Ovary (tissue), 9 donors: ENCODE data around the gene HSDL1. TPM values are rescaled to one million over a fixed set of nuclear protein-coding genes. Genes with fewer than 3 reads are reported as not detected.
"Not testable (repeated sequence)": the region's sequence is repeated elsewhere in the genome, so short reads cannot be mapped to it uniquely, and the experiment has no call there.

Experiments used
- DNase-seq, 5 donors: peaks; one replicate each; pipeline ENCODE4 v3.0.0-alpha.2; 2019 to 2020
- H3K27ac ChIP-seq, 2 donors: fragments of 200-600 bp; one replicate each; pipeline versions ENCODE4 v1.5.1 to v1.8.0; 2019 to 2022
- H3K27me3 ChIP-seq: fragments of 200-600 bp; one replicate; pipeline ENCODE4 v1.8.0; 2022
- H3K36me3 ChIP-seq: fragments of 200-600 bp; sonication (generic); one replicate; pipeline ENCODE4 v1.5.1; 2019
- H3K4me1 ChIP-seq: one replicate; pipeline ENCODE4 v1.8.1; 2013; ENCODE audit warnings: mild to moderate bottlenecking, moderate library complexity; ENCODE audit not compliant: insufficient read depth
- H3K4me3 ChIP-seq: fragments of 200-600 bp; sonication (generic); one replicate; pipeline ENCODE4 v1.5.1; 2017
- H3K9me3 ChIP-seq, 2 donors: fragments of 200-600 bp in 1 of 2; sonication (generic) in 1 of 2; one replicate each; pipeline versions ENCODE4 v1.5.1 to v1.8.1; 2013 to 2019; ENCODE audit warnings: mild to moderate bottlenecking in 1 of 2, moderate library complexity in 1 of 2
- EP300 ChIP-seq: sonication (generic); formaldehyde crosslinking; IDR thresholded peaks from one replicate; pipeline ENCODE4 v1.6.1; 2017; ENCODE audit warnings: antibody characterized with exemption
- POLR2A ChIP-seq: fragments of 450-650 bp; IDR thresholded peaks from one replicate; pipeline ENCODE4 v1.6.1; 2017; ENCODE audit warnings: antibody characterized with exemption, mild to moderate bottlenecking, moderate library complexity
- WGBS, 3 donors: extraction: QIAGEN DNeasy Blood & Tissue Kit in 1 of 3; methylation state at CpG; one replicate each; pipeline versions ENCODE4 v1.1.5 to v1.1.7; 2013 to 2017; 5-methylcytosine and 5-hydroxymethylcytosine counted together
- intact Hi-C, 4 donors: fragments of 100-400 bp; cut with DNase I; formaldehyde crosslinking; loops; one replicate each; pipeline versions ENCODE4 v1.11.0 to v1.15.1; 2022 to 2023
- polyA plus RNA-seq, 2 donors: library from polyadenylated mRNA; stranded (reverse); fragments of 200-250 nt in 1 of 2; fragments of 350-450 nt in 1 of 2; fragmentation: Illumina TruSeq in 1 of 2; extraction: RNeasy Lipid Tissue Mini Kit (QIAGEN cat#74804) in 1 of 2; gene quantifications; one replicate each; pipeline ENCODE4 v1.2.3, GENCODE V29; 2013 to 2014
- total RNA-seq, 7 donors: library from RNA; depleted of rRNA in 2 of 7; stranded (reverse); fragments of >200 nt in 2 of 7; fragmentation: NEBNext Ultra II Directional in 3 of 7; extraction: Animal tissue kit (Norgen Biotek cat#: 25700) in 3 of 7; gene quantifications; one replicate each; pipeline versions ENCODE4 v1.1.0 to v1.2.4, GENCODE V29; 2016 to 2023
- TF ChIP-seq, protein P1 (sequence below), 3 donors: fragments of 450-650 bp in 2 of 3; fragments of 200-600 bp in 1 of 3; IDR thresholded peaks; one replicate each; pipeline versions ENCODE4 v1.5.1 to v1.8.0; 2016 to 2022; ENCODE audit warnings: antibody characterized with exemption in 3 of 3, mild to moderate bottlenecking in 1 of 3
- donor health status: DM: no; HTN: no; CAD: no; lungs with moderate emphysema.
- donor health status: DM: no; HTN: no; CAD: no.
- donor health status: Bipolar disorder and iron deficiency.
- donor health status: DM: yes; HTN: yes; CAD: no.
- donor health status: DM: no; HTN: no; CAD: no.
- donor health status: DM: yes; HTN: yes; CAD: no.

HSDL1 gene
- total and polyA plus RNA-seq, 9 donors = 17.5 to 34.1 (median 27.2) TPM

DNA sequence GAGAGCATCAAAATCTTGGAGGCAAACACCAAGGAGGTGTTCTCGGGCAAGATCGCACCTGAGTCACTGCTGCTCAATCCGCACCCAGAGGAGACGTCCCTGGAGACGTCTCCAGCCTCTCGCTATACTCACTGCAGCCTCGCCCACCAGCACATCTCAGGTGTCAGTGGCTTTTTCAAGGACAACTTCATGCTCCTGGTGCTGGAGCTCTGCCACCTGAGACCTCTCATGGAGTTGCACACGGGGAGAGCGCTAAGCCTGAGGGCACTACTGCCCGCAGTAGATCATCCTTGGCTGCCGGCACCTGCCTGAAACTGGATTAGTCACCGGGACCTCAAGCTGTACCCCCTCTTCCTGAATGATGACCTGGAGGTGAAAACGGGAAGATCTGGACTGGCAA is 25.6 kb downstream of the HSDL1 start:
- intact Hi-C loops = no loop called here
- no peaks in the 10 kb centered on the region for H3K9me3 ChIP-seq
- 78 to 86% (median 82%) methylated on average over 13 of the region's 13 CpGs for WGBS, 3 donors
- no peaks in the 10 kb centered on the region for H3K27me3 ChIP-seq
- H3K27ac ChIP-seq = no peak overlapping the region
- peaks cover 5% of the 10 kb centered on the region for H3K4me1 ChIP-seq
- TF ChIP-seq POLR2A (no peak), EP300 (no peak)
- TF ChIP-seq, protein P1, sequence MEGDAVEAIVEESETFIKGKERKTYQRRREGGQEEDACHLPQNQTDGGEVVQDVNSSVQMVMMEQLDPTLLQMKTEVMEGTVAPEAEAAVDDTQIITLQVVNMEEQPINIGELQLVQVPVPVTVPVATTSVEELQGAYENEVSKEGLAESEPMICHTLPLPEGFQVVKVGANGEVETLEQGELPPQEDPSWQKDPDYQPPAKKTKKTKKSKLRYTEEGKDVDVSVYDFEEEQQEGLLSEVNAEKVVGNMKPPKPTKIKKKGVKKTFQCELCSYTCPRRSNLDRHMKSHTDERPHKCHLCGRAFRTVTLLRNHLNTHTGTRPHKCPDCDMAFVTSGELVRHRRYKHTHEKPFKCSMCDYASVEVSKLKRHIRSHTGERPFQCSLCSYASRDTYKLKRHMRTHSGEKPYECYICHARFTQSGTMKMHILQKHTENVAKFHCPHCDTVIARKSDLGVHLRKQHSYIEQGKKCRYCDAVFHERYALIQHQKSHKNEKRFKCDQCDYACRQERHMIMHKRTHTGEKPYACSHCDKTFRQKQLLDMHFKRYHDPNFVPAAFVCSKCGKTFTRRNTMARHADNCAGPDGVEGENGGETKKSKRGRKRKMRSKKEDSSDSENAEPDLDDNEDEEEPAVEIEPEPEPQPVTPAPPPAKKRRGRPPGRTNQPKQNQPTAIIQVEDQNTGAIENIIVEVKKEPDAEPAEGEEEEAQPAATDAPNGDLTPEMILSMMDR (IDR thresholded peaks at IDR 0.05) = no peak
- H3K4me3 ChIP-seq = no peak overlapping the region
- no peak for DNase-seq
- no peaks in the 10 kb centered on the region for H3K36me3 ChIP-seq

DNA sequence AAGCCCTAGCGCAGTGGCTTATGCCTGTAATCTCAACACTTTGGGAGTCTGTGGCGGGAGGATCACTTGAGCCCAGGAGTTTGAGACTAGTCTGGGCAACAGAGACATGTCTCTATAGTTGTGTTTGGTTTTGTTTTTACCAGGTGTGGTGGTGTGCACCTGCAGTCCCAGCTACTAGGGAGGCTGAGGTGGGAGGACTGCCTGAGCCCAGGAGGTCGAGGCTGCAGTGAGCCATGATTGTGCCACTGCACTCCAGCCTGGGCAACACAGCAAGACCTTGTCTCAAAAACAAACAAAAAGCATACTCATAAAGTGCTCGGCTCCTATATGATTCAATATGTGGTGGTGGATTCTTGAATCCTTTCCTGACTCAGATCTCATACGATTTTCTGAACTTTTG is 26.7 kb downstream of the HSDL1 start:
- H3K4me3 ChIP-seq, H3K27me3 ChIP-seq, H3K36me3 ChIP-seq, DNase-seq, H3K27ac ChIP-seq, H3K9me3 ChIP-seq, intact Hi-C loops, H3K4me1 ChIP-seq: not testable (repeated sequence)
- WGBS, 3 donors = 83 to 84% (median 84%) methylated on average over 5 of the region's 5 CpGs

DNA sequence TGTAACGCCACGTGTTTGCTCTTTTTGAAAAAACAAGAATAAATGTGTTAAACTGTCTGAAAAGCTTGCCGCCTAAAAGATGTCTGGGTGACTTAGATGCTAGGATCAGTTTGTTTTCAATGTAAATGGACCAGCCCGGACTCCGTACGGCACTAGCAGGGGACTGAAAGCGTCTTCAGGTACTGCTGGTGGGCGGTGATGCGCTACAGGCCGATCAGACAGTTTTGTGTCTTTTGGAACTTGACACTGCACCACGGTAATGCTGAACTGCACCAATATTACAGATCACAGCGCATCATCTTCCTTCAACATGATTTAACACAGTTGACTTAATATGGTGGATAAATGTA is 27.5 kb downstream of the HSDL1 start:
- H3K36me3 ChIP-seq = no peaks in the 10 kb centered on the region
- intact Hi-C loops = no loop called here
- H3K4me3 ChIP-seq = peak overlapping the region; percentile 92
- peaks cover 5% of the 10 kb centered on the region for H3K4me1 ChIP-seq
- H3K9me3 ChIP-seq = no peaks in the 10 kb centered on the region
- peak overlapping the region in 1 of 2 donors; percentile 77 for H3K27ac ChIP-seq
- WGBS, 3 donors = 4 to 8% (median 7%) methylated on average over 12 of the region's 12 CpGs
- no peak for DNase-seq
- H3K27me3 ChIP-seq = no peaks in the 10 kb centered on the region
- TF ChIP-seq EP300 (no peak), POLR2A (no peak)
- TF ChIP-seq, protein P1 (IDR thresholded peaks at IDR 0.05) = no peak

DNA sequence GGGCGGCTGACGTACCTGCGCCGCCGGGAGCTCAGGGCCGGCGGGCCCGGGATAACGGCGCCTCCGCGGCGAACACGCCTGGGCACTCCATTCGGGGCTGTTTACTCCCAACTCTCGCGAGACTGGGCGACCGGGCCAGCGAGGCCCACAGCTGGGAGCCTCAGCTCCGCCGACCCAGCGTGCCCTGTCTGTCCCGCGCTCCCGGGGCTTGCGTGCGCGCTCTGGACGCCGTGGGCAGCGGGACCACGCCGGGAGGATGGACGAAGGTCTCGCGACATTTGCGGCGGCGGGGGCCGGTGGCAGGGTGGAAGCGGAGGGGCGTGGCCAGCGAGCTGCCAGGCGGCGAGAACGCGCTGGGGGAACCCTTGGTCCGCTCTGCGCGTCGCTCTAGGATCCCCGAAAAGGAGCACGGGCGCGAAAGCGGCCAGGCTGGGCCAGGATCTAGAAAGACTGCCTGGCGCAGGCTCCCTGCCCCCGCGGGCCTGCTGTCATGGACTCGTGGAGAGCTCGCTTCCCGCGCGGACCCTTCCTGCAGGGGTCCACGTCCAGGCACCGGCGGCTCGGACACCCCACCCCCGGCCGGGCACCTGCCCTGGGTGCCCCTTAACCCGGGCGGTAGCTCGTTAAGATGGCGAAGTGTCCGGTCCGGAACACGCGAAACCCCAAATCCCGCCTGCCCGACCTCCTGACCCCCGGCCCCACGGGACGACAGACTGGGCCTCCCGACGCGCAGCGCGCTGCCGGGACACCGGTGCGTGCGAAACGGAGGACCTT is 28.1 kb downstream of the HSDL1 start, which contains the start of gene MBTPS1:
Gene MBTPS1 (minus strand): TSS at position 223 of the 774 bp plus-strand sequence. CDS start 15,159 bp downstream, outside the sequence.
- peak; percentile 72 for TF ChIP-seq POLR2A
- no peak for TF ChIP-seq EP300
- TF ChIP-seq, protein P1 (IDR thresholded peaks at IDR 0.05) = peak in 2 of 3 donors; percentile 10 to 61
- H3K4me3 ChIP-seq = peak within 1 kb of the TSS; percentile 92
- H3K4me1 ChIP-seq = peaks cover 5% of the 10 kb centered on the region
- DNase-seq = peak; percentile 98 to 99 (median 99)
- WGBS, 3 donors = 0 to 1% (median 0%) methylated on average over 67 to 94 of the region's 94 CpGs
- H3K27ac ChIP-seq = peak within 1 kb of the TSS; percentile 77 to 83
- no peaks in the 10 kb centered on the region for H3K27me3 ChIP-seq
- H3K36me3 ChIP-seq = no peaks in the 10 kb centered on the region
- intact Hi-C loops = no loop called here
- no peaks in the 10 kb centered on the region for H3K9me3 ChIP-seq
